Panc1 (cell line): ENCODE measurements around the gene P2RY12. TPM values are rescaled to one million over a fixed set of nuclear protein-coding genes. Genes with fewer than 3 reads are reported as not detected.
A peak's percentile ranks its signal among the peaks of the same experiment; 100 is the strongest.

Source experiments
- ATAC-seq: fragments of 200-7000 bp; cut with Tn5 transposase; 2 replicates; pipeline ENCODE4 v1.9.1; 2020; ENCODE audit warnings: mild to moderate bottlenecking, moderate library complexity
- BruUV-seq: library from RNA; stranded (reverse); fragments of 400-500 nt; replicated peaks from 2 replicates; lab custom pipeline; 2021; lab: Mats Ljungman, UMichigan
- CTCF ChIA-PET: fragments of 300-600 bp; sonication (Branson Sonifier 250); formaldehyde crosslinking; loops from one replicate; lab custom pipeline; 2022; ENCODE audit warnings: antibody characterized with exemption; lab: Charles Lee
- POLR2A ChIA-PET: fragments of 300-600 bp; sonication (Branson Sonifier 250); formaldehyde crosslinking; loops from one replicate; lab custom pipeline; 2022; ENCODE audit warnings: antibody characterized with exemption; lab: Charles Lee
- DNase-seq: peaks from one replicate; pipeline ENCODE4 v3.0.0-alpha.2; 2010; ENCODE audit warnings: low read depth, low spot score
- H3K27ac ChIP-seq: 2 replicates; pipeline ENCODE4 v1.5.1; 2011; ENCODE audit warnings: mild to moderate bottlenecking, low read length, inconsistent platforms
- H3K27me3 ChIP-seq: fragments of 200-500 bp; sonication (Bioruptor generic); 2 replicates; pipeline ENCODE4 v1.6.0; 2014; ENCODE audit warnings: low read length, inconsistent platforms; ENCODE audit not compliant: control insufficient read depth, insufficient read depth
- H3K36me3 ChIP-seq: fragments of 200-500 bp; sonication (Bioruptor generic); 2 replicates; pipeline ENCODE4 v1.5.1; 2014; ENCODE audit warnings: inconsistent platforms, mild to moderate bottlenecking, low read length, moderate library complexity; ENCODE audit not compliant: control insufficient read depth, insufficient read depth
- H3K4me1 ChIP-seq: 2 replicates; pipeline ENCODE4 v1.5.1; 2011; ENCODE audit warnings: inconsistent platforms, mild to moderate bottlenecking, low read length, moderate library complexity; ENCODE audit not compliant: control insufficient read depth, insufficient read depth
- H3K4me3 ChIP-seq, 2 experiments: 2 replicates each; pipeline ENCODE4 v1.5.1; 2011 to 2012; ENCODE audit warnings: low read depth in 2 of 2, low read length in 2 of 2, mild to moderate bottlenecking in 2 of 2, inconsistent platforms in 1 of 2, moderate library complexity in 1 of 2
- H3K9me3 ChIP-seq: fragments of 200-500 bp; sonication (Bioruptor generic); 2 replicates; pipeline ENCODE4 v1.5.1; 2014; ENCODE audit warnings: low read depth, mild to moderate bottlenecking, inconsistent platforms, low read length, moderate library complexity; ENCODE audit not compliant: control insufficient read depth, insufficient read depth
- CTCF ChIP-seq: fragments of 450-650 bp; IDR thresholded peaks from 2 replicates; pipeline ENCODE4 v1.5.1; 2017; ENCODE audit warnings: mild to moderate bottlenecking
- POLR2AphosphoS5 ChIP-seq: IDR thresholded peaks from 2 replicates; pipeline ENCODE4 v1.6.1; 2012; ENCODE audit warnings: mild to moderate bottlenecking, low read depth, low read length, moderate library complexity
- REST ChIP-seq, 2 experiments: IDR thresholded peaks; 2 replicates each; pipeline ENCODE4 v1.6.1; 2011 to 2012; ENCODE audit warnings: low read depth in 2 of 2, control low read depth in 1 of 2, low read length in 1 of 2, mild to moderate bottlenecking in 1 of 2, moderate library complexity in 1 of 2; ENCODE audit not compliant: insufficient read depth in 1 of 2
- SIN3A ChIP-seq: IDR thresholded peaks from 2 replicates; pipeline ENCODE4 v1.6.1; 2012; ENCODE audit warnings: low read depth, mild to moderate bottlenecking, low read length, moderate library complexity, borderline replicate concordance; ENCODE audit not compliant: insufficient read depth
- TCF7L2 ChIP-seq: IDR thresholded peaks from 2 replicates; pipeline ENCODE4 v1.6.1; 2011; ENCODE audit warnings: mild to moderate bottlenecking, low read depth, low read length, inconsistent platforms
- in situ Hi-C: cut with HindIII; loops from 2 replicates; pipeline ENCODE4 v1.10.0; 2016; ENCODE audit warnings: low sequenced_read_pairs, low pct_unique_long_range_greater_than_20kb
- intact Hi-C: fragments of 100-400 bp; cut with micrococcal nuclease; formaldehyde crosslinking; loops from one replicate; pipeline ENCODE4 v1.10.0; 2022; ENCODE audit not compliant: unreplicated experiment
- total RNA-seq: library from RNA; stranded (reverse); gene quantifications from one replicate; pipeline ENCODE4 v1.2.1, GENCODE V29; 2021; ENCODE audit not compliant: unreplicated experiment

P2RY12 gene
- total RNA-seq, 1 experiment from 2014 or later: not detected

GRCh38 chr3:151345859-151346258 lies 38.7 kb downstream of the P2RY12 start:
- CTCF ChIA-PET: no interaction called here
- Histone ChIP-seq H3K9me3 (no peaks in the 10 kb centered on the region), H3K4me1 (no peaks in the 10 kb centered on the region), H3K36me3 (no peaks in the 10 kb centered on the region), H3K27me3 (no peaks in the 10 kb centered on the region; the same call in 1 of the 2 replicates), H3K4me3 (no peak overlapping the region), H3K27ac (no peak overlapping the region)
- in situ Hi-C loops: no loop called here
- intact Hi-C loops: no loop called here
- POLR2A ChIA-PET: no interaction called here
- DNase-seq (no peak), ATAC-seq (0 out of 2 replicates have a peak, but pooled peaks have one; percentile 66)
- TF ChIP-seq CTCF (no peak), TCF7L2 (no peak), SIN3A (no peak), REST (IDR thresholded peaks at IDR 0.05; ENCODE audit: insufficient read depth in 1 of 2, low read depth in 2 of 2, low read length in 1 of 2) (no peak), POLR2AphosphoS5 (no peak)
- no TSS peak for BruUV-seq

GRCh38 chr3:151331696-151332095 lies 52.9 kb downstream of the P2RY12 start:
- DNase-seq (no peak), ATAC-seq (no peak)
- H3K27ac ChIP-seq: no peak overlapping the region
- no peaks in the 10 kb centered on the region for H3K36me3 ChIP-seq
- H3K4me1 ChIP-seq: no peaks in the 10 kb centered on the region; the same call in 1 of the 2 replicates
- in situ Hi-C loops: no loop called here
- no peaks in the 10 kb centered on the region for H3K9me3 ChIP-seq
- ChIA-PET CTCF (no interaction called here), POLR2A (no interaction called here)
- peaks cover 8% of the 10 kb centered on the region; the same call in 1 of the 2 replicates for H3K27me3 ChIP-seq
- no peak overlapping the region for H3K4me3 ChIP-seq
- no TSS peak for BruUV-seq
- intact Hi-C loops: no loop called here
- TF ChIP-seq POLR2AphosphoS5 (no peak), CTCF (no peak), REST (IDR thresholded peaks at IDR 0.05; ENCODE audit: insufficient read depth in 1 of 2, low read depth in 2 of 2, low read length in 1 of 2) (no peak), SIN3A (no peak), TCF7L2 (no peak)
